Neural cell (in vitro differentiated cells): ENCODE data around the gene CA9.

ENCODE experiments used
- EP300 ChIP-seq: fragments of 450-650 bp; conservative IDR thresholded peaks from 2 replicates; pipeline ENCODE4 v1.6.1; 2014; ENCODE audit warnings: antibody characterized with exemption, mild to moderate bottlenecking, moderate library complexity; ENCODE audit not compliant: poor library complexity, severe bottlenecking
- EZH2 ChIP-seq: fragments of 200-600, 300-800 bp; shearing (Covaris generic), sonication (generic); IDR thresholded peaks from 2 replicates; pipeline ENCODE4 v1.6.1; 2014; ENCODE audit warnings: antibody characterized with exemption, low read length, borderline replicate concordance, mild to moderate bottlenecking; ENCODE audit not compliant: insufficient read depth, poor library complexity, severe bottlenecking
- MXI1 ChIP-seq: fragments of 450-650 bp; conservative IDR thresholded peaks from 2 replicates; pipeline ENCODE4 v1.6.1; 2014; ENCODE audit warnings: antibody characterized with exemption, mild to moderate bottlenecking; ENCODE audit not compliant: poor library complexity, severe bottlenecking
- POLR2AphosphoS5 ChIP-seq: IDR thresholded peaks from 2 replicates; pipeline ENCODE4 v1.6.1; 2012
- RAD21 ChIP-seq: fragments of 450-650 bp; conservative IDR thresholded peaks from 2 replicates; pipeline ENCODE4 v1.6.1; 2014; ENCODE audit warnings: antibody characterized with exemption, mild to moderate bottlenecking, moderate library complexity
- SMC3 ChIP-seq: fragments of 450-650 bp; conservative IDR thresholded peaks from 2 replicates; pipeline ENCODE4 v1.6.1; 2014; ENCODE audit warnings: antibody characterized with exemption, mild to moderate bottlenecking, moderate library complexity; ENCODE audit not compliant: poor library complexity
- TAF1 ChIP-seq: IDR thresholded peaks from 2 replicates; pipeline ENCODE4 v1.6.1; 2012; ENCODE audit warnings: low read depth
- TF ChIP-seq, protein P1 (sequence below): fragments of 450-650 bp; IDR thresholded peaks from 2 replicates; pipeline ENCODE4 v1.5.1; 2014; ENCODE audit warnings: antibody characterized with exemption, mild to moderate bottlenecking, moderate library complexity; ENCODE audit not compliant: poor library complexity, severe bottlenecking
- TF ChIP-seq, protein P2 (sequence below): IDR thresholded peaks from 2 replicates; pipeline ENCODE4 v1.6.1; 2012; ENCODE audit warnings: borderline replicate concordance

- TF ChIP-seq, protein P1, sequence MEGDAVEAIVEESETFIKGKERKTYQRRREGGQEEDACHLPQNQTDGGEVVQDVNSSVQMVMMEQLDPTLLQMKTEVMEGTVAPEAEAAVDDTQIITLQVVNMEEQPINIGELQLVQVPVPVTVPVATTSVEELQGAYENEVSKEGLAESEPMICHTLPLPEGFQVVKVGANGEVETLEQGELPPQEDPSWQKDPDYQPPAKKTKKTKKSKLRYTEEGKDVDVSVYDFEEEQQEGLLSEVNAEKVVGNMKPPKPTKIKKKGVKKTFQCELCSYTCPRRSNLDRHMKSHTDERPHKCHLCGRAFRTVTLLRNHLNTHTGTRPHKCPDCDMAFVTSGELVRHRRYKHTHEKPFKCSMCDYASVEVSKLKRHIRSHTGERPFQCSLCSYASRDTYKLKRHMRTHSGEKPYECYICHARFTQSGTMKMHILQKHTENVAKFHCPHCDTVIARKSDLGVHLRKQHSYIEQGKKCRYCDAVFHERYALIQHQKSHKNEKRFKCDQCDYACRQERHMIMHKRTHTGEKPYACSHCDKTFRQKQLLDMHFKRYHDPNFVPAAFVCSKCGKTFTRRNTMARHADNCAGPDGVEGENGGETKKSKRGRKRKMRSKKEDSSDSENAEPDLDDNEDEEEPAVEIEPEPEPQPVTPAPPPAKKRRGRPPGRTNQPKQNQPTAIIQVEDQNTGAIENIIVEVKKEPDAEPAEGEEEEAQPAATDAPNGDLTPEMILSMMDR = no peak
- TF ChIP-seq TAF1 (no peak), MXI1 (no peak), RAD21 (no peak), EZH2 (no peak), SMC3 (no peak), EP300 (no peak), POLR2AphosphoS5 (no peak)
- TF ChIP-seq, protein P2, sequence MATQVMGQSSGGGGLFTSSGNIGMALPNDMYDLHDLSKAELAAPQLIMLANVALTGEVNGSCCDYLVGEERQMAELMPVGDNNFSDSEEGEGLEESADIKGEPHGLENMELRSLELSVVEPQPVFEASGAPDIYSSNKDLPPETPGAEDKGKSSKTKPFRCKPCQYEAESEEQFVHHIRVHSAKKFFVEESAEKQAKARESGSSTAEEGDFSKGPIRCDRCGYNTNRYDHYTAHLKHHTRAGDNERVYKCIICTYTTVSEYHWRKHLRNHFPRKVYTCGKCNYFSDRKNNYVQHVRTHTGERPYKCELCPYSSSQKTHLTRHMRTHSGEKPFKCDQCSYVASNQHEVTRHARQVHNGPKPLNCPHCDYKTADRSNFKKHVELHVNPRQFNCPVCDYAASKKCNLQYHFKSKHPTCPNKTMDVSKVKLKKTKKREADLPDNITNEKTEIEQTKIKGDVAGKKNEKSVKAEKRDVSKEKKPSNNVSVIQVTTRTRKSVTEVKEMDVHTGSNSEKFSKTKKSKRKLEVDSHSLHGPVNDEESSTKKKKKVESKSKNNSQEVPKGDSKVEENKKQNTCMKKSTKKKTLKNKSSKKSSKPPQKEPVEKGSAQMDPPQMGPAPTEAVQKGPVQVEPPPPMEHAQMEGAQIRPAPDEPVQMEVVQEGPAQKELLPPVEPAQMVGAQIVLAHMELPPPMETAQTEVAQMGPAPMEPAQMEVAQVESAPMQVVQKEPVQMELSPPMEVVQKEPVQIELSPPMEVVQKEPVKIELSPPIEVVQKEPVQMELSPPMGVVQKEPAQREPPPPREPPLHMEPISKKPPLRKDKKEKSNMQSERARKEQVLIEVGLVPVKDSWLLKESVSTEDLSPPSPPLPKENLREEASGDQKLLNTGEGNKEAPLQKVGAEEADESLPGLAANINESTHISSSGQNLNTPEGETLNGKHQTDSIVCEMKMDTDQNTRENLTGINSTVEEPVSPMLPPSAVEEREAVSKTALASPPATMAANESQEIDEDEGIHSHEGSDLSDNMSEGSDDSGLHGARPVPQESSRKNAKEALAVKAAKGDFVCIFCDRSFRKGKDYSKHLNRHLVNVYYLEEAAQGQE = no peak
Observed at GRCh38 chr9:35730486-35730854, 56.7 kb downstream of the CA9 start.
